ENCODE results near the gene SERPINA1. TPM values are rescaled to one million over a fixed set of nuclear protein-coding genes. Genes with fewer than 3 reads are reported as not detected.

Gene SERPINA1
- polyA plus RNA-seq, 1 experiment: 1.7 TPM

DNA sequence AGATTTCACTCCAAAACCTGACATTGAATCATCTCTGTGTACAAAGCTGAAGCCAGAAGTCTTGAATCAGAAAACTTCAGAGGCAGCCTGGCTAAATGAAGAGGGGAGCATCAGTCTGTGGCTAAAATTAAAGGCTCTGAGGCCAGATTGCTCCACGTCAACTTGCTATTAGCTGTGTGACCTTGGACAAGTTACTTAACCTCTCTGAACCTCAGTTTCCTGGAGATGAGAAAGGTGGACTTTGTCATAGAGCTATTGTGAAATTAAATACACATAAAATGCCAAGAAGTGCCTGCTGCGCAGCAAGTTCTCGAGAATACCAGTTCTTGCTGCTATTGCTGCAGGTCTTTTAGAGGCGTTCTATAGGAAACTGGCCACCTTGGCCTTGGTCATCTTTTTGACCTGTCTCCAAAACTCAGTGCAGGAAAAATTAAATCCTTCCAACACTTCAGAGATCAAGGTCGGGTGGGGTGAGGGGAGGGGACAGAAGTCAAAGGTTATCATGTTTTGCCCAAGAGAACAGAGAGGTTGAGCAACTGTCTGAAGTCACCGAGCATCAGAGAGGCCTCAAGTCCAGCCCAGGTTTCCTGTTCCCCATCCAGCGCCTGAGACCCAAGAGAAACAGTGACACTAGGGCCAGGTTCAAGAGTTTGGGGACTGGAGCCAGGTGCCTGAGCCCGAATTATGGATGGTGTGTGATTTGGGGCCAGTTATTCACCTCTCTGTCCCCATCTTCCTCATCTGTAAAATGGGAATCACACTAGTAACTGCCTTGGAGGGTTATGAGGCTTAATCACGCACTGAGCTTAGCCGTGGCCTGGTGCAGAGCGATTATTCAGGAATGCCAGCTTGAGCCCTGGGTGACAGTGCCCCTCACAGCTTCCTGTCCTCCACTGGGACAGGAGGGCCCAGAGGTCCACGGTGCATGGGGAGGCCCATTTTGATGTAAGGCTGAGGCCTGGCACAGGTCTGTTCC, 1.1 kb downstream of the SERPINA1 start:
- Histone ChIP-seq H3K9me3 (ENCODE audit: control insufficient read depth, insufficient read depth, low read length) (no peaks in the 10 kb centered on the region), H3K4me3 (ENCODE audit: low read depth, low read length) (no peak overlapping the region), H3K27me3 (ENCODE audit: control insufficient read depth, insufficient read depth, low read length) (no peaks in the 10 kb centered on the region), H3K27ac (ENCODE audit: low read depth, low read length) (no peak overlapping the region)
- POLR2A ChIA-PET: interaction anchor here (1.3 kb wide), 1 partner anchor 14 kb away, joined by 6 read pairs; no protein-coding TSS in a partner anchor
- CTCF ChIA-PET: no interaction called here
- DNase-seq (ENCODE audit: low read depth, low spot score): no peak
- TF ChIP-seq, protein P1, sequence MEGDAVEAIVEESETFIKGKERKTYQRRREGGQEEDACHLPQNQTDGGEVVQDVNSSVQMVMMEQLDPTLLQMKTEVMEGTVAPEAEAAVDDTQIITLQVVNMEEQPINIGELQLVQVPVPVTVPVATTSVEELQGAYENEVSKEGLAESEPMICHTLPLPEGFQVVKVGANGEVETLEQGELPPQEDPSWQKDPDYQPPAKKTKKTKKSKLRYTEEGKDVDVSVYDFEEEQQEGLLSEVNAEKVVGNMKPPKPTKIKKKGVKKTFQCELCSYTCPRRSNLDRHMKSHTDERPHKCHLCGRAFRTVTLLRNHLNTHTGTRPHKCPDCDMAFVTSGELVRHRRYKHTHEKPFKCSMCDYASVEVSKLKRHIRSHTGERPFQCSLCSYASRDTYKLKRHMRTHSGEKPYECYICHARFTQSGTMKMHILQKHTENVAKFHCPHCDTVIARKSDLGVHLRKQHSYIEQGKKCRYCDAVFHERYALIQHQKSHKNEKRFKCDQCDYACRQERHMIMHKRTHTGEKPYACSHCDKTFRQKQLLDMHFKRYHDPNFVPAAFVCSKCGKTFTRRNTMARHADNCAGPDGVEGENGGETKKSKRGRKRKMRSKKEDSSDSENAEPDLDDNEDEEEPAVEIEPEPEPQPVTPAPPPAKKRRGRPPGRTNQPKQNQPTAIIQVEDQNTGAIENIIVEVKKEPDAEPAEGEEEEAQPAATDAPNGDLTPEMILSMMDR (IDR thresholded peaks at IDR 0.05; ENCODE audit: low read depth, low read length): no peak

- TF ChIP-seq, protein P1 (IDR thresholded peaks at IDR 0.05; ENCODE audit: low read depth, low read length): no peak
- no peaks in the 10 kb centered on the region for H3K9me3 ChIP-seq (ENCODE audit: control insufficient read depth, insufficient read depth, low read length)
- no peaks in the 10 kb centered on the region for H3K27me3 ChIP-seq (ENCODE audit: control insufficient read depth, insufficient read depth, low read length)
- POLR2A ChIA-PET: interaction anchor here (0.6 to 1.3 kb wide), 2 partner anchors 13 to 216 kb away, joined by 5 to 6 read pairs; no protein-coding TSS in a partner anchor
- no peak overlapping the region for H3K4me3 ChIP-seq (ENCODE audit: low read depth, low read length)
- DNase-seq (ENCODE audit: low read depth, low spot score): no peak
- CTCF ChIA-PET: no interaction called here
- H3K27ac ChIP-seq (ENCODE audit: low read depth, low read length): no peak overlapping the region
Measured at GRCh38 chr14:94386085-94387031, 2.0 kb downstream of the SERPINA1 start.

DNA sequence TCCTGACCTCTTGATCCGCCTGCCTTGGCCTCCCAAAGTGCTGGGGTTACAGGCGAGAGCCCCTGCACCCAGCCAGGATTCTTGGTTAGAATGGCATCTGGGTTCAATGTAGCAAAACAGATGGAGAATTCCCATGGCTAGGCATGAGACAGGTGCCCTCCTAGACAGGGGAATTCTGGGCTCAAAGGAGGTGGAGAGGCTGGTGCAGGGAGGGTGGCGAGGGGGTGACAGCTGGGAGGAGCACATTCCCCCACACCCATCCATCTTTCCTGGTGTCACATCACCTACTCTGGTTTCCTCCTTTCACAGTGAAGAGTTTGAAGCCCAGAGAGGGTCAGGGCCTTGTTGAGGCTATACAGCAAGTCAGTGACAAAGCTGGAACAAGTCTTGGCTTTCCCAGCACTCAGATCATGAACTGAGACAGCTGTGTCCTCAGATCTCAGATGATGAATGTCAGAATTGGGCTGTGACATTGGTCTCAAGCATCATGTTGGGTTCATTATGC, 2.8 kb downstream of the SERPINA1 start:
- Histone ChIP-seq H3K27ac (ENCODE audit: low read depth, low read length) (no peak overlapping the region), H3K9me3 (ENCODE audit: control insufficient read depth, insufficient read depth, low read length) (no peaks in the 10 kb centered on the region), H3K4me3 (ENCODE audit: low read depth, low read length) (no peak overlapping the region), H3K27me3 (ENCODE audit: control insufficient read depth, insufficient read depth, low read length) (no peaks in the 10 kb centered on the region)
- CTCF ChIA-PET: no interaction called here
- POLR2A ChIA-PET: no interaction called here
- TF ChIP-seq, protein P1 (IDR thresholded peaks at IDR 0.05; ENCODE audit: low read depth, low read length): no peak
- no peak for DNase-seq (ENCODE audit: low read depth, low spot score)

DNA sequence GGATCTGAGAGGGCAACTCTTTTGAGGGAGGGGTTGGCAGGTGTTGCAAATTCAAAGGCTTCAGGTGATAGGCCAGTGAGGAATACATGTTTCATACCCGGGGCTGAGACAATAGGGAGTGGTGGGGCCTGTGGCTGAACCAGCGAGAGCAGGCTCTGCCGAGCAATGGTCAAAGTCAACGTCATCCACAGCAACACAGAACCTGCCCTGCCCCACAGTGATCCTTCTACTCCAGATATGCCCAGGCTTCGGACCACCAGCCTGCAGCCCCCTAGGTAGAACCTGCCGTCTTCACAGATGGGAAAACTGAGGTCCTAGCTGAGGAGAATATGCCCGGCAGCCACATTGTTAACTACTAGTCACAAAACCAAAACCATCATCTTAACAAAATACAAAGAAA, 4.1 kb downstream of the SERPINA1 start:
- no peak for DNase-seq (ENCODE audit: low read depth, low spot score)
- ChIA-PET POLR2A (no interaction called here), CTCF (interaction anchor here (0.6 kb wide), 1 partner anchor 25 kb away, joined by 4 read pairs; no protein-coding TSS in a partner anchor)
- Histone ChIP-seq H3K9me3 (ENCODE audit: control insufficient read depth, insufficient read depth, low read length) (no peaks in the 10 kb centered on the region), H3K27me3 (ENCODE audit: control insufficient read depth, insufficient read depth, low read length) (peaks cover 2% of the 10 kb centered on the region), H3K27ac (ENCODE audit: low read depth, low read length) (no peak overlapping the region), H3K4me3 (ENCODE audit: low read depth, low read length) (no peak overlapping the region)
- TF ChIP-seq, protein P1 (IDR thresholded peaks at IDR 0.05; ENCODE audit: low read depth, low read length): no peak
